B cell (primary cell): ENCODE measurements around the gene C1orf174. TPM values are rescaled to one million over a fixed set of nuclear protein-coding genes. Genes with fewer than 3 reads are reported as not detected.

Experiments
- ATAC-seq: fragments of 200-7000 bp; cut with Tn5 transposase; one replicate; pipeline ENCODE4 v1.10.0; 2021; ENCODE audit warnings: low read depth, mild to moderate bottlenecking, moderate number of reproducible peaks, moderate library complexity
- CTCF ChIA-PET: fragments of 350-600 bp; sonication (Branson Sonifier 250); formaldehyde crosslinking; loops from one replicate; lab custom pipeline; 2021; ENCODE audit warnings: antibody characterized with exemption, inconsistent platforms; lab: Charles Lee
- POLR2A ChIA-PET: fragments of 350-600 bp; sonication (Branson Sonifier 250); formaldehyde crosslinking; loops from one replicate; lab custom pipeline; 2021; ENCODE audit warnings: antibody characterized with exemption; lab: Charles Lee
- DNase-seq: peaks from one replicate; pipeline ENCODE4 v3.0.0; 2013
- H2AFZ ChIP-seq: 2 replicates; pipeline ENCODE4 v1.6.1; 2012; ENCODE audit warnings: mild to moderate bottlenecking, low read depth, low read length; ENCODE audit not compliant: insufficient read depth, poor library complexity, severe bottlenecking
- H3K27ac ChIP-seq, 2 donors: 1 replicate in 1 of 2; 2 replicates in 1 of 2; pipeline ENCODE4 v1.5.1; 2012 to 2013; ENCODE audit warnings: low read length in 2 of 2, mild to moderate bottlenecking in 2 of 2, moderate library complexity in 1 of 2
- H3K27me3 ChIP-seq, 4 experiments: fragments of 200-600 bp in 1 of 4; sonication (generic) in 1 of 4; replicated peaks in 1 of 4; 1 replicate in 2 of 4; 2 replicates in 2 of 4; pipeline versions ENCODE4 v1.6.1 to v1.7.0; 2013 to 2016; ENCODE audit warnings: low read length in 3 of 4, mild to moderate bottlenecking in 2 of 4, mixed read lengths in 1 of 4, moderate library complexity in 1 of 4; ENCODE audit not compliant: insufficient read depth in 4 of 4, control insufficient read depth in 3 of 4; ENCODE audit errors: control extremely low read depth in 1 of 4
- H3K36me3 ChIP-seq, 2 experiments: replicated peaks in 1 of 2; 1 replicate in 1 of 2; 2 replicates in 1 of 2; pipeline versions ENCODE4 v1.6.1 to v1.7.1; 2013; ENCODE audit warnings: low read length in 1 of 2; ENCODE audit not compliant: insufficient read depth in 2 of 2, control insufficient read depth in 1 of 2; ENCODE audit errors: control extremely low read depth in 1 of 2, extremely low read depth in 1 of 2
- H3K4me1 ChIP-seq, 2 donors: fragments of 200-600 bp in 1 of 2; sonication (generic) in 1 of 2; 1 replicate in 1 of 2; 2 replicates in 1 of 2; pipeline versions ENCODE4 v1.5.1 to v1.6.1; 2013 to 2017; ENCODE audit warnings: low read length in 2 of 2; ENCODE audit not compliant: control insufficient read depth in 2 of 2, insufficient read depth in 2 of 2
- H3K4me2 ChIP-seq: replicated peaks from 2 replicates; pipeline ENCODE3; 2012; ENCODE audit warnings: mild to moderate bottlenecking, low read depth, low read length; ENCODE audit not compliant: poor library complexity, severe bottlenecking
- H3K4me3 ChIP-seq, 5 experiments: fragments of 200-600 bp in 1 of 5; sonication (generic) in 1 of 5; 1 replicate in 3 of 5; 2 replicates in 2 of 5; pipeline versions ENCODE4 v1.5.1 to v1.7.0; 2011 to 2016; ENCODE audit warnings: low read length in 4 of 5, mild to moderate bottlenecking in 4 of 5, low read depth in 2 of 5, control low read depth in 1 of 5, moderate library complexity in 1 of 5; ENCODE audit not compliant: insufficient read depth in 1 of 5; ENCODE audit errors: control extremely low read depth in 1 of 5, extremely low read depth in 1 of 5
- H3K79me2 ChIP-seq: fragments of 200-600 bp; sonication (generic); one replicate; pipeline ENCODE4 v1.6.0; 2016; ENCODE audit warnings: low read length; ENCODE audit not compliant: control insufficient read depth, insufficient read depth
- H3K9ac ChIP-seq: fragments of 200-600 bp; sonication (generic); 2 replicates; pipeline ENCODE4 v1.6.1; 2017; ENCODE audit warnings: mild to moderate bottlenecking, low read length, moderate library complexity
- H3K9me3 ChIP-seq, 3 donors: one replicate each; pipeline versions ENCODE4 v1.6.1 to v1.7.1; 2013; ENCODE audit warnings: low read length in 2 of 3; ENCODE audit not compliant: control insufficient read depth in 2 of 3, insufficient read depth in 1 of 3; ENCODE audit errors: control extremely low read depth in 1 of 3
- H4K20me1 ChIP-seq: 2 replicates; pipeline ENCODE4 v1.6.0; 2012; ENCODE audit warnings: mild to moderate bottlenecking, low read length; ENCODE audit not compliant: insufficient read depth, control insufficient read depth, poor library complexity, severe bottlenecking
- H3K27ac Mint-ChIP-seq: one replicate; pipeline ENCODE4 v1.8.0; 2021; ENCODE audit warnings: mixed read lengths
- H3K27me3 Mint-ChIP-seq: one replicate; pipeline ENCODE4 v1.8.0; 2021; ENCODE audit warnings: mixed read lengths
- H3K4me1 Mint-ChIP-seq: one replicate; pipeline ENCODE4 v1.8.0; 2021; ENCODE audit warnings: mixed read lengths
- H3K4me3 Mint-ChIP-seq: one replicate; pipeline ENCODE4 v1.8.0; 2021; ENCODE audit warnings: mixed read lengths
- H3K9me3 Mint-ChIP-seq: one replicate; pipeline ENCODE4 v1.8.0; 2022; ENCODE audit warnings: mixed read lengths; ENCODE audit not compliant: insufficient read depth
- EZH2 ChIP-seq: IDR thresholded peaks from 2 replicates; pipeline ENCODE4 v1.6.1; 2012; ENCODE audit warnings: borderline replicate concordance, low read depth, mild to moderate bottlenecking, moderate library complexity, low read length; ENCODE audit not compliant: insufficient read depth, poor library complexity, severe bottlenecking
- WGBS: methylation state at CpG from one replicate; pipeline ENCODE4 v1.1.5; 2013; ENCODE audit warnings: missing lambda C conversion rate; ENCODE audit not compliant: insufficient coverage; 5-methylcytosine and 5-hydroxymethylcytosine counted together
- intact Hi-C: fragments of 100-400 bp; cut with micrococcal nuclease; formaldehyde crosslinking; loops from one replicate; pipeline ENCODE4 v1.10.0; 2022
- polyA plus RNA-seq: library from polyadenylated mRNA; depleted of rRNA; stranded (reverse); fragments of >200 nt; gene quantifications from 2 replicates; pipeline ENCODE4 v1.2.3, GENCODE V29; 2012
- total RNA-seq, 2 donors: library from RNA; stranded (reverse); fragments of 120-200 nt in 1 of 2; gene quantifications; 1 replicate in 1 of 2; 2 replicates in 1 of 2; pipeline versions ENCODE4 v1.2.3 to v1.2.4, GENCODE V29; 2013 to 2022
- TF ChIP-seq, protein P1 (sequence below): fragments of 200-600 bp; IDR thresholded peaks from one replicate; pipeline ENCODE4 v1.8.0; 2022; ENCODE audit warnings: antibody characterized with exemption, mild to moderate bottlenecking

The C1orf174 gene
- total and polyA plus RNA-seq, 2 donors (not counting 1 experiment from before 2014, with no cell fraction given) = 33.2 to 49.8 TPM

DNA sequence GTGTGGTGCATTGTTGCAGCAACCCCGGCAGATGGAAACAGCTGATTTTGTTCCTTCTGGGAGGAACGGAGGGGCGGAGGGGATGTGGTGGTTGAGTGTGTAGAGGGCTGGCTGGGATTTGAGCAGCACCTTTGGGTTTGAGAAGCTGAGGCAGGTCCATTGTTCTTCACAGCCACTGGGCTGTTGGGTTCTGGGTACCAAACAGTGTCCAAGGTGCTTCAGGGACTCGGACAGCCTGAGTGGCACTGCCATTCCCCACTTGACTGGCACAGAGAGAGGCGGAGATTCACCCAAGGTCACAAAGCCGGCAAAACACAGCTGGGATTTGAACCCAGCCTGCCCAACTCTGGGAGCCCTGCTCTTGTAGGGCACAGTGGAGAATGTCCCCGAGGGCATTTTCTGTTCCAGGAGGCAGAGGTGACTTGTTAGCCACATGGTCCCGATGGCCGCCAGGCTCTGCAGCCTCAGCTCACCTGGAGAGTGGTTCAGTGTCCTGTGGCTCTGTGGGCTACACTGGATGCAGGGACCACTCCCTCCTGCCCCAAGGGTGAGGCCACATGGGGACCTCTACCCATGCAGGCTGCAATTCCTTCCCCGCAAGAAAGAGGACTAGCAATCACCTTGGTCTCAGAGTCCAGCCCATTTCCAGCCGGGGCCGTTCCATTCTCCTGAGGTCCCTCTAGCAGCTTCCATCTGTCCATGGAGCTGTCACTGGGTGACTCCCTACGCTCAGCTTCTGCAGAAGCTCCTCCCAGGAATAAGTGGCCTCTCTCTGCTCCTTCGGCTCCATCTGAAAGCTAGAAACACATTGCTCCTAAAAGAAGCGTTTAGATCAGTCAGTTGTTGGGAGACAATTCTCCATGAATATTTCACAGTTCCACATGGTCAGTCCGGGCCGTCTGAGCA lies 31.2 kb upstream of the C1orf174 start:
- Histone ChIP-seq H3K4me1 (no peaks in the 10 kb centered on the region), H3K27ac (no peak overlapping the region), H3K27me3 (no peaks in the 10 kb centered on the region), H2AFZ (no peak overlapping the region), H3K4me3 (no peak overlapping the region), H3K79me2 (no peaks in the 10 kb centered on the region), H3K36me3 (no peaks in the 10 kb centered on the region), H3K9me3 (peaks cover 0 to 15% (median 2%) of the 10 kb centered on the region in 3 donors), H3K4me2 (no peak overlapping the region), H4K20me1 (no peaks in the 10 kb centered on the region), H3K9ac (no peak overlapping the region)
- Mint-ChIP-seq H3K9me3 (peaks cover 6% of the 10 kb centered on the region), H3K27ac (no peak overlapping the region), H3K4me3 (no peak overlapping the region), H3K4me1 (no peaks in the 10 kb centered on the region), H3K27me3 (peaks cover 7% of the 10 kb centered on the region)
- TF ChIP-seq EZH2 = no peak
- TF ChIP-seq, protein P1, sequence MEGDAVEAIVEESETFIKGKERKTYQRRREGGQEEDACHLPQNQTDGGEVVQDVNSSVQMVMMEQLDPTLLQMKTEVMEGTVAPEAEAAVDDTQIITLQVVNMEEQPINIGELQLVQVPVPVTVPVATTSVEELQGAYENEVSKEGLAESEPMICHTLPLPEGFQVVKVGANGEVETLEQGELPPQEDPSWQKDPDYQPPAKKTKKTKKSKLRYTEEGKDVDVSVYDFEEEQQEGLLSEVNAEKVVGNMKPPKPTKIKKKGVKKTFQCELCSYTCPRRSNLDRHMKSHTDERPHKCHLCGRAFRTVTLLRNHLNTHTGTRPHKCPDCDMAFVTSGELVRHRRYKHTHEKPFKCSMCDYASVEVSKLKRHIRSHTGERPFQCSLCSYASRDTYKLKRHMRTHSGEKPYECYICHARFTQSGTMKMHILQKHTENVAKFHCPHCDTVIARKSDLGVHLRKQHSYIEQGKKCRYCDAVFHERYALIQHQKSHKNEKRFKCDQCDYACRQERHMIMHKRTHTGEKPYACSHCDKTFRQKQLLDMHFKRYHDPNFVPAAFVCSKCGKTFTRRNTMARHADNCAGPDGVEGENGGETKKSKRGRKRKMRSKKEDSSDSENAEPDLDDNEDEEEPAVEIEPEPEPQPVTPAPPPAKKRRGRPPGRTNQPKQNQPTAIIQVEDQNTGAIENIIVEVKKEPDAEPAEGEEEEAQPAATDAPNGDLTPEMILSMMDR = no peak
- no peak for DNase-seq
- no peak for ATAC-seq
- intact Hi-C loops = no loop called here
- CTCF ChIA-PET = no interaction called here
- WGBS = 82% methylated on average over 15 of the region's 17 CpGs
- POLR2A ChIA-PET = no interaction called here
